ENCODE results near the gene TMCO6. TPM values are rescaled to one million over a fixed set of nuclear protein-coding genes. Genes with fewer than 3 reads are reported as not detected.
"Not testable (repeated sequence)": the region's sequence is repeated elsewhere in the genome, so short reads cannot be mapped to it uniquely, and the experiment has no call there.

Gene TMCO6
- total and polyA plus RNA-seq, 2 experiments from 2014 or later, result 5.6 to 14.4 TPM

GRCh38 chr5:140641716-140642115, 2.5 kb downstream of the TMCO6 start:
- WGBS, 2 experiments (ENCODE audit: low coverage in 1 of 2, low lambda C conversion rate in 2 of 2, missing lambda C conversion rate in 2 of 2), result 88 to 89% methylated on average over 8 of the region's 8 CpGs
- Histone ChIP-seq H4K20me1 (ENCODE audit: insufficient read depth) (no peaks in the 10 kb centered on the region), H3K27me3 (replicated peaks; ENCODE audit: insufficient read depth) (no peaks in the 10 kb centered on the region), H3K4me2 (ENCODE audit: unreplicated experiment) (no peak overlapping the region), H3K36me3 (ENCODE audit: low read depth) (no peaks in the 10 kb centered on the region), H3F3A (ENCODE audit: insufficient read depth) (no peaks in the 10 kb centered on the region), H3K27ac (no peak overlapping the region), H3K4me1 (ENCODE audit: insufficient read depth) (peaks cover 7% of the 10 kb centered on the region; the same call in 1 of the 2 replicates), H2AFZ (no peak overlapping the region), H3K9me2 (ENCODE audit: insufficient read depth) (no peaks in the 10 kb centered on the region), H3K4me3 (no peak overlapping the region), H3K9me3 (ENCODE audit: low read depth) (no peaks in the 10 kb centered on the region), H3K9ac (no peak overlapping the region), H3K79me2 (ENCODE audit: insufficient read depth) (peaks cover 50% of the 10 kb centered on the region)
- DNase-seq, result no peak
- in situ Hi-C loops (cut with MboI), result no loop called here
- TF ChIP-seq EZH2phosphoT487 (IDR thresholded peaks at IDR 0.05; ENCODE audit: insufficient read depth, low read depth), result no peak
- TF ChIP-seq EZH2 (IDR thresholded peaks at IDR 0.05; ENCODE audit: insufficient read depth, poor library complexity, severe bottlenecking), result no peak

GRCh38 chr5:140642718-140643117, 3.5 kb downstream of the TMCO6 start:
- no peaks in the 10 kb centered on the region for H3K36me3 ChIP-seq (ENCODE audit: low read depth)
- no peaks in the 10 kb centered on the region for H3K27me3 ChIP-seq (replicated peaks; ENCODE audit: insufficient read depth)
- no peaks in the 10 kb centered on the region for H4K20me1 ChIP-seq (ENCODE audit: insufficient read depth)
- H3K9me2 ChIP-seq (ENCODE audit: insufficient read depth), result no peaks in the 10 kb centered on the region
- peaks cover 7% of the 10 kb centered on the region; the same call in 1 of the 2 replicates for H3K4me1 ChIP-seq (ENCODE audit: insufficient read depth)
- peaks cover 58% of the 10 kb centered on the region for H3K79me2 ChIP-seq (ENCODE audit: insufficient read depth)
- no peak for TF ChIP-seq EZH2phosphoT487 (IDR thresholded peaks at IDR 0.05; ENCODE audit: insufficient read depth, low read depth)
- TF ChIP-seq EZH2 (IDR thresholded peaks at IDR 0.05; ENCODE audit: insufficient read depth, poor library complexity, severe bottlenecking), result no peak
- H3K4me2 ChIP-seq (ENCODE audit: unreplicated experiment), result no peak overlapping the region
- H2AFZ ChIP-seq, result no peak overlapping the region
- H3F3A ChIP-seq (ENCODE audit: insufficient read depth), result no peaks in the 10 kb centered on the region
- peak overlapping the region; percentile 37 for H3K27ac ChIP-seq
- in situ Hi-C loops (cut with MboI), result no loop called here
- H3K9ac ChIP-seq, result no peak overlapping the region
- peak; percentile 67 for DNase-seq
- 21 to 26% methylated on average over 3 of the region's 3 CpGs for WGBS, 2 experiments (ENCODE audit: low coverage in 1 of 2, low lambda C conversion rate in 2 of 2, missing lambda C conversion rate in 2 of 2)
- H3K4me3 ChIP-seq, result no peak overlapping the region
- H3K9me3 ChIP-seq (ENCODE audit: low read depth), result no peaks in the 10 kb centered on the region

GRCh38 chr5:140647042-140647419, 7.8 kb downstream of the TMCO6 start:
- H3K4me3 ChIP-seq, result peak overlapping the region; percentile 84
- peaks cover 22% of the 10 kb centered on the region for H3K36me3 ChIP-seq (ENCODE audit: low read depth)
- peaks cover 14% of the 10 kb centered on the region for H3K4me1 ChIP-seq (ENCODE audit: insufficient read depth)
- H4K20me1 ChIP-seq (ENCODE audit: insufficient read depth), result no peaks in the 10 kb centered on the region
- no peaks in the 10 kb centered on the region for H3F3A ChIP-seq (ENCODE audit: insufficient read depth)
- peak overlapping the region; percentile 85 for H2AFZ ChIP-seq
- no peaks in the 10 kb centered on the region for H3K9me3 ChIP-seq (ENCODE audit: low read depth)
- H3K4me2 ChIP-seq (ENCODE audit: unreplicated experiment), result peak overlapping the region; percentile 88
- DNase-seq, result peak; percentile 54
- TF ChIP-seq EZH2phosphoT487 (IDR thresholded peaks at IDR 0.05; ENCODE audit: insufficient read depth, low read depth), result no peak
- no peak for TF ChIP-seq EZH2 (IDR thresholded peaks at IDR 0.05; ENCODE audit: insufficient read depth, poor library complexity, severe bottlenecking)
- H3K9ac ChIP-seq, result peak overlapping the region; percentile 93
- H3K27me3 ChIP-seq (replicated peaks; ENCODE audit: insufficient read depth), result no peaks in the 10 kb centered on the region
- in situ Hi-C loops (cut with MboI), result no loop called here
- H3K27ac ChIP-seq, result peak overlapping the region; percentile 82
- peaks cover 83% of the 10 kb centered on the region for H3K79me2 ChIP-seq (ENCODE audit: insufficient read depth)
- WGBS, 2 experiments (ENCODE audit: low coverage in 1 of 2, low lambda C conversion rate in 2 of 2, missing lambda C conversion rate in 2 of 2), result 1% methylated on average over 27 of the region's 27 CpGs
- no peaks in the 10 kb centered on the region for H3K9me2 ChIP-seq (ENCODE audit: insufficient read depth)

- DNase-seq, result no peak
- Histone ChIP-seq H3K27ac (no peak overlapping the region), H3K9me3 (ENCODE audit: low read depth) (no peaks in the 10 kb centered on the region), H3K9ac (no peak overlapping the region), H2AFZ (no peak overlapping the region), H3K4me3 (no peak overlapping the region), H3K36me3 (ENCODE audit: low read depth) (peaks cover 58% of the 10 kb centered on the region), H4K20me1 (ENCODE audit: insufficient read depth) (no peaks in the 10 kb centered on the region), H3F3A (ENCODE audit: insufficient read depth) (peaks cover 25% of the 10 kb centered on the region), H3K79me2 (ENCODE audit: insufficient read depth) (peaks cover 6% of the 10 kb centered on the region; the same call in 1 of the 2 replicates), H3K27me3 (replicated peaks; ENCODE audit: insufficient read depth) (no peaks in the 10 kb centered on the region), H3K9me2 (ENCODE audit: insufficient read depth) (no peaks in the 10 kb centered on the region), H3K4me2 (ENCODE audit: unreplicated experiment) (no peak overlapping the region), H3K4me1 (ENCODE audit: insufficient read depth) (no peaks in the 10 kb centered on the region)
- TF ChIP-seq EZH2 (IDR thresholded peaks at IDR 0.05; ENCODE audit: insufficient read depth, poor library complexity, severe bottlenecking) (no peak), EZH2phosphoT487 (IDR thresholded peaks at IDR 0.05; ENCODE audit: insufficient read depth, low read depth) (no peak)
- in situ Hi-C loops (cut with MboI), result no loop called here
- 97% methylated on average over 17 of the region's 17 CpGs for WGBS, 2 experiments (ENCODE audit: low coverage in 1 of 2, low lambda C conversion rate in 2 of 2, missing lambda C conversion rate in 2 of 2)
These were observed 19.6 kb downstream of the TMCO6 start for GRCh38 chr5:140658870-140659269.

- H2AFZ ChIP-seq; in situ Hi-C loops (cut with MboI): not testable (repeated sequence)
- WGBS, 2 experiments (ENCODE audit: low coverage in 1 of 2, low lambda C conversion rate in 2 of 2, missing lambda C conversion rate in 2 of 2), result 81 to 83% methylated on average over 6 of the region's 6 CpGs
These were observed 21.1 kb downstream of the TMCO6 start for GRCh38 chr5:140660371-140660770.

More at GRCh38 chr5:140660371-140660770, 21.1 kb downstream of the TMCO6 start:
- Histone ChIP-seq H3K36me3 (ENCODE audit: low read depth) (peaks cover 43% of the 10 kb centered on the region), H3K79me2 (ENCODE audit: insufficient read depth) (peaks cover 12% of the 10 kb centered on the region), H3F3A (ENCODE audit: insufficient read depth) (peaks cover 32% of the 10 kb centered on the region)
- DNase-seq; H3K4me1 ChIP-seq (ENCODE audit: insufficient read depth); H3K27me3 ChIP-seq (replicated peaks; ENCODE audit: insufficient read depth); H4K20me1 ChIP-seq (ENCODE audit: insufficient read depth); H3K9ac ChIP-seq; H3K4me3 ChIP-seq; H3K4me2 ChIP-seq (ENCODE audit: unreplicated experiment); H3K27ac ChIP-seq; H3K9me2 ChIP-seq (ENCODE audit: insufficient read depth); H3K9me3 ChIP-seq (ENCODE audit: low read depth): not testable (repeated sequence)

Measured in GM23248 (cell line).